ENCODE measurements around the gene ARSI.

ARSI gene

DNA sequence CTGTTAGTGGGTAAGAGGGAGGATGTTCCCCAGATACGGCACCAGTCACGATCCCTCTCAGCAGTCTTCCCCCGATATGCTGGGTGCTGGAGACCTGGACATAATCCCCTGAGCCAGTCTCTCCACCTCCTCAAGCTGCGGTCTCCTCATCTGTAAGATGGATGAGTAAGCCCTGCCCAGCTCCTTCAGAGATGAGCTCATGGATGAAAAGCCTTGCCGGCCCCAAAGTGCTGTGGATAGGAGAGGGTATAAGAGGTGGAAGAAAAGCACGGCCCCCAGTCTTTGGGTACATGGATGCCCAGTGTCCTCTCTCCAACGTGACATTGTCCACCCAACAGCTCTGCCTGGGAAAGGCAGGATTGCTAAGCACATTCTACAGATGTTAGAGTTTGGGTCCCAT is 17.6 kb downstream of the ARSI start:
- H3K4me3 Mint-ChIP-seq, result no peak overlapping the region
- DNase-seq (no peak), ATAC-seq (replicated peaks) (no peak)
- H3K36me3 Mint-ChIP-seq, result no peaks in the 10 kb centered on the region
- H3K4me1 Mint-ChIP-seq, result no peaks in the 10 kb centered on the region
- peaks cover 6 to 17% of the 10 kb centered on the region in 2 donors for H3K27me3 Mint-ChIP-seq
- H3K27ac Mint-ChIP-seq, result no peak overlapping the region
- H3K9me3 Mint-ChIP-seq, result no peaks in the 10 kb centered on the region

DNA sequence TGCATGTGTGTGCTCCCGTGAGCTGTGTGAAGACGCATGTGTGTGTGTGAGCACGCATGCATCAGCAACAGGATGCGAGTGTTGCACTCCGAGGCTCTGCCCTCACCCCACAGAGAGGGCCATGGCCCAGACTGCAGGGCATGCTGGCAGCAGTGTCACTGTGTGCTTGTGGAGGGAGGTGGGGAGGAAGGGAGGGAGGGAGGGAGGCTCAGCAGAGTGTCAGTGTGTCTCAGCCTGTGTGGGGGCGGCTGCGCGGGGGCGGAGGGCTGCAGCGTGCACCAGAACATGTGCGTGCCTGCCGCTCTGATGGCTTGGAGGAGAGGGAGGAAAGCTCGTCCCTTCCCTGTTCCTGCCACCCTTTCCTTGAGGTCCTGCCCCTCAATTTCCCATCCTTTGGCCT is 18.4 kb downstream of the ARSI start:
- Mint-ChIP-seq H3K36me3 (no peaks in the 10 kb centered on the region), H3K4me3 (no peak overlapping the region), H3K27ac (no peak overlapping the region), H3K27me3 (peaks cover 3 to 21% of the 10 kb centered on the region in 2 donors), H3K4me1 (no peaks in the 10 kb centered on the region), H3K9me3 (no peaks in the 10 kb centered on the region)
- ATAC-seq (replicated peaks) (no peak), DNase-seq (no peak)

DNA sequence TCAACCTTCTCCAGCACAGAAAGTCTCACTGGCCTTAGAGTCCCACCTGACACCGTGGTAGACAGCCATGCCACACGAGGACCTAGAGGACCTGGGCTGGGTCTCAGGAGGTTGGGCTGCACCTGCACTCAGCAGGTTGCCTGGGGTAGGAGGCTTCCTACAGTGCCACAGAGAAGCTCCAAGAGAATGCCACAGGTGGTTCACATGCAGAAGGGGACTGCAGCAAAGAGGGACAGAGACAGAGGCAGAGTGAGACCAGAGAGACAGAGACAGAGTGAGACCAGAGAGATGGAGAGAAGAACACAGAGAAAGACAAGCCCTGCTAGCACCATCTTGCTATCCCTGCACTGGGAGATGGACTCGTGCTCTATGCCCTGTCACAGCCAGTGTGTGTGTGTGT is 18.8 kb downstream of the ARSI start:
- no peak for DNase-seq
- Mint-ChIP-seq H3K9me3 (no peaks in the 10 kb centered on the region), H3K4me3 (no peak overlapping the region), H3K36me3 (no peaks in the 10 kb centered on the region), H3K4me1 (no peaks in the 10 kb centered on the region), H3K27ac (no peak overlapping the region), H3K27me3 (peaks cover 5 to 23% of the 10 kb centered on the region in 2 donors)
- ATAC-seq (replicated peaks), result no peak

DNA sequence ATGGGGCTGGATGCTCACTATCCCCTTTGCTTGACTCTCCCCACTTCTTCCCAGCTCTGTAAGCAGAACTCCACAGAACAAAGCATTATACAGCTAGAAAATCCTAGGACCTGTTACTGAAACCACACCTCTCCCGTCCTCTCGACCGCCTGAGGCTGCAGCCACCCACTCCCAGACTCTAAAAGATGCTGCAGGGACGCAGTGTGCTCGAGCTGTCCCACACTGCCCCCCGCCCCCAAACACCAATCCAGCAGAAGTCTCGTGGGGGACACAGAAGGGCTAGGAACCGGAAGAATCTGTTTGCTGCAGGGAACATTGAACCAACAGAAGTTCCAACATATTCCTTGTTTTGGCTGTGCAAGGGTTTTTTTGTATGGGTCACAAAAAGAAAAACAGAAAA is 20.7 kb downstream of the ARSI start:
- no peaks in the 10 kb centered on the region for H3K9me3 Mint-ChIP-seq
- H3K27ac Mint-ChIP-seq, result no peak overlapping the region
- no peak overlapping the region for H3K4me3 Mint-ChIP-seq
- H3K4me1 Mint-ChIP-seq, result peaks cover 0 to 2% of the 10 kb centered on the region in 2 donors
- DNase-seq (no peak), ATAC-seq (replicated peaks) (no peak)
- H3K36me3 Mint-ChIP-seq, result no peaks in the 10 kb centered on the region
- peaks cover 5 to 32% of the 10 kb centered on the region in 2 donors for H3K27me3 Mint-ChIP-seq

DNA sequence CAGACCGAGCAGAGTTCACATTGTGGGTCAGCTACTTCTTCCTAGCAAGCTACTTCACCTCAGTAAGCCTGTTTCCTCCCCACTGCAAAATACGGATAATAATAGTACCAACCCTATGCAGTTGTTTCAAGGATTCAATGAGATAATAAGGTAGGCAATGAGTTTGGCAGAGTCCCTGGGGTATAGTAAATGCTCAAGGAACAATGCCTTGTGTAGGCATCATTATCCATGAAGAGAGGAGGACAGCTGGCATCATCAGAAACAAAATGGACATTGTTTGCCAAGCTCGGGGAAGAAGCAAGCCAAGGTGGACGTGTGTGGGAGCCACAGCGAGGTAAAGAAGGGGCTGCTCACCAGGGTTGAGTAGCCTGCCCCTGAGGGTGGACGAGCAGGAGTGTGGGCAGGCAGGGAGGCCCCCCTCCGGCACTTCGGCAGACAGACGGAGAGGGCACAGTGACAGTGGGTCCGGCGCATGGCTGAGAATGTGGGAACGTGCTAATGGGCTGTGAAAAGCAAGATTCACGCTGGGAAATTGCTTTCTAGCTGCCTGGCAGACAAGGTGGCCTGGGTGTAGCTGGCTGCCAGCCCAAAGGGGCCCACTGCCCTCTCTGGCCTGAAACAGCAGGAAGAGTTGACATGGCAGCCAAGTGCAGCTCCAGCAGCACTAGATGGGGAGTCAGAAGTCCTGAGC is 23.2 kb downstream of the ARSI start:
- Mint-ChIP-seq H3K4me3 (no peak overlapping the region), H3K27ac (no peak overlapping the region), H3K9me3 (no peaks in the 10 kb centered on the region), H3K36me3 (no peaks in the 10 kb centered on the region), H3K4me1 (peaks cover 0 to 2% of the 10 kb centered on the region in 2 donors), H3K27me3 (peaks cover 5 to 29% of the 10 kb centered on the region in 2 donors)
- ATAC-seq (replicated peaks), result no peak
- no peak for DNase-seq

DNA sequence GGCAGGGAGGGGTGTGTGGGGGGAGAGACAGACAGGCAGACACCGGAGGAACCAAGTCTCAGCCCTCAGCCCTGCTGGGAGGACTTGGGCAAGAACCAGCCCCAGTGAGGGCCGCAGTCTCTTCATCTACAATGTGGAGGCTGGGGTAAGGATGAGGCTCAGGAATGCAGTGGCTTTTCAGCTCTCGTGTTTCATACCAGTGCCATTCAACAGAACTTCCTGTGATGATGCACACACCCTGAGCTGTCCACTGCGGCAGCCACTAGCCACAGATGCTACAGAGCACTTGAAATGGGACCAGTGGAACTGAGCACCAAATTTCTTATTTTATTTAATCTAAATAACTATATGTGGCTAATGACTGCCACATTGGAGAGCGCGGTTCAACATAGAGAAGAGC is 23.8 kb downstream of the ARSI start:
- Mint-ChIP-seq H3K4me3 (no peak overlapping the region), H3K27ac (no peak overlapping the region), H3K9me3 (no peaks in the 10 kb centered on the region), H3K36me3 (no peaks in the 10 kb centered on the region), H3K27me3 (peaks cover 5 to 28% of the 10 kb centered on the region in 2 donors), H3K4me1 (peaks cover 0 to 2% of the 10 kb centered on the region in 2 donors)
- DNase-seq (no peak), ATAC-seq (replicated peaks) (no peak)

DNA sequence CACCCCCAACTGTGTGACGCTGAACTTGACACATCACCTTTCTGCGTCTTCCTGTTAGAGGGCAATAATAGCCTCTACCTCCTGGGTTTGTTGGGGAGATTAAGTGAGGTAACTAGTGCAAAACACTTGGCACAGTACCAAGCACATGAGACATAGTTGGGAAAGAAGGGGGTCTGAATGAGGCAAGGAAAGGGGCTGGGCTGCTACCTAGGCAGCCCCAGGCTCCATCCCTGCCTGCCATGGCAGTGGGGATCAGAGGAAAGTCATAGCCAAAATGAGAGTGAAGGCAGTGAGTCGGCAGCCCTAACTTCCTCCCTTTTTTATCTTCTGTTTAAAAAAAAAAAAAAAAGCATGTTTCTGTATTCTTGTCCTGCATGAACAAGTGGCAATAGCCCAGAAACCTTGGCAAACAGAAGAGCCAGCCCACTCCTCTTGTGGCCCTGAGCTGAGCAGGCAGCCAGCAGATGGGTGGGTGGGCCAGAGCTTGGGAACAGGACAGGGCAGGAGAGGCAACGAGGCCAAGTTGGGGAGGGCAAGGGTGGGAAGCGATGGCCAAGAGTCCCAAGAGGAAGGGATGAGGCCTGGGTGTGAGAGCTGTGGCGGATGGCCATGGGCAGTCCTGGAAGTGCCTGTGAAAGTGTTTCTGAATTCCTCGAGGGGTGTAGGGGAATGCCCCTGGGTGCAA is 24.5 kb downstream of the ARSI start:
- H3K27me3 Mint-ChIP-seq, result peaks cover 5 to 26% of the 10 kb centered on the region in 2 donors
- ATAC-seq (replicated peaks) (no peak), DNase-seq (no peak)
- H3K9me3 Mint-ChIP-seq, result no peaks in the 10 kb centered on the region
- peaks cover 0 to 2% of the 10 kb centered on the region in 2 donors for H3K4me1 Mint-ChIP-seq
- no peak overlapping the region for H3K27ac Mint-ChIP-seq
- no peak overlapping the region for H3K4me3 Mint-ChIP-seq
- no peaks in the 10 kb centered on the region for H3K36me3 Mint-ChIP-seq

DNA sequence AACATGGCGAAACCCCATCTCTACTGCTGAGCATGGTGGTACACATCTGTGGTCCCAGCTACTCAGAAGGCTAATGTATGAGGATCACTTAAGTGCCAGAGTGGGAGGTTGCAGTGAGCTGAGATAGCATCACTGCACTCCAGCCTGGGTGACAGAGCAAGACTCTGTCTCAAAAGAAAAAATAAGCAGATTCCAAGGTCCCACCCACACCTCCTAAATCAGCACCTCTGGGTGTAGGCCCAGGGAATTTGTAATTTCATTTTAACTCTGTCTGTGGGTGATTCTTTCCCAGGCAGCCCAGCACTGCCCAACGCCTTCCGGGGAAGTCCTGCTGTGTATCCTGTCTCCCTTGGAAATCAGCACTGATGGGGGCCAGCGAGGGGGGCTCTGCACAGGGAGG is 25.7 kb downstream of the ARSI start:
- ATAC-seq (replicated peaks) (no peak), DNase-seq (no peak)
- H3K9me3 Mint-ChIP-seq, result no peaks in the 10 kb centered on the region
- H3K27me3 Mint-ChIP-seq, result peaks cover 12 to 30% of the 10 kb centered on the region in 2 donors
- no peak overlapping the region for H3K4me3 Mint-ChIP-seq
- H3K36me3 Mint-ChIP-seq, result no peaks in the 10 kb centered on the region
- peaks cover 0 to 2% of the 10 kb centered on the region in 2 donors for H3K4me1 Mint-ChIP-seq
- H3K27ac Mint-ChIP-seq, result no peak overlapping the region

DNA sequence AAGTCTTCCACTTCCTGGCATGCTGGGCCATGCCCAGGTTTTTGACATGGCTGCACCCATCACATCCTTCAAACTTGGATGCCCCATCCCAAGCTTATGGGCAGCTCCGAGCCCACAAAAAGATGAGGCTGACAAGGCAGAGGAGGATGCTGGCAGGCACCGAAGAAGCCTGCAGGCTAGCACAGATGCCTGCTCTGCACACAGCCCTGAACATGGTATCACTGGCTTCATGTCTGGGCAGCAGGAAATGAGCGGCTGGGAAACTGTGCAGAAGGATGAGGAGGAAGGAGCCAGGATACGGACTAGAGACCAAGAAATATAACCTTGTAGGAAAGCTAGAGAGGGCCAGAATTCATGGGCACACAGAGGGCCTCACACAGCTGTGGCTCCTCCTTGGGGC is 27.9 kb downstream of the ARSI start:
- DNase-seq (no peak), ATAC-seq (replicated peaks) (no peak)
- Mint-ChIP-seq H3K27ac (no peak overlapping the region), H3K4me1 (peaks cover 0 to 2% of the 10 kb centered on the region in 2 donors), H3K4me3 (no peak overlapping the region), H3K36me3 (no peaks in the 10 kb centered on the region), H3K27me3 (peaks cover 17 to 18% of the 10 kb centered on the region in 2 donors), H3K9me3 (no peaks in the 10 kb centered on the region)

DNA sequence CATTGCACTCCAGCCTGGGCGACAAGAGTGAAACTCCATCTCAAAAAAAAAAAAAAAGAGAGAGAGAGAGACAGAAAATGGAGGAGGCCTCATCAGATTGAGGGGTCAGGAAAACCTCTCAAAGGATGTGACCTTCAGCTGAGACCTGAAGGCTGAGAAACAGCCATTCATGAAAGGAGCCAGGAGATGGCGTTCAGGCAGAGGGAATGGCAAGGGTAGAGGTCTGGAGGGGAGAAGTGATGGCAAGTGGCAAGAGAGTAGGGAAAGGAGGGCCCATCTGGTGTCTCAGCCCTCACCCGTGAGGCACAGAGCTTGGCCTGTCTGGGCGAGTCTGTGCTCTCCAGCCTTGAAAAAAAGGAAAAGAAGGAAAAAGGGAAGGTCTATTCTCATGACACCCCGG is 30.2 kb downstream of the ARSI start:
- H3K4me1 Mint-ChIP-seq, result no peaks in the 10 kb centered on the region
- peak; percentile 63 to 69 for ATAC-seq (replicated peaks)
- no peak overlapping the region for H3K27ac Mint-ChIP-seq
- no peaks in the 10 kb centered on the region for H3K36me3 Mint-ChIP-seq
- no peak for DNase-seq
- H3K9me3 Mint-ChIP-seq, result no peaks in the 10 kb centered on the region
- H3K4me3 Mint-ChIP-seq, result no peak overlapping the region
- peaks cover 4 to 12% of the 10 kb centered on the region in 2 donors for H3K27me3 Mint-ChIP-seq

DNA sequence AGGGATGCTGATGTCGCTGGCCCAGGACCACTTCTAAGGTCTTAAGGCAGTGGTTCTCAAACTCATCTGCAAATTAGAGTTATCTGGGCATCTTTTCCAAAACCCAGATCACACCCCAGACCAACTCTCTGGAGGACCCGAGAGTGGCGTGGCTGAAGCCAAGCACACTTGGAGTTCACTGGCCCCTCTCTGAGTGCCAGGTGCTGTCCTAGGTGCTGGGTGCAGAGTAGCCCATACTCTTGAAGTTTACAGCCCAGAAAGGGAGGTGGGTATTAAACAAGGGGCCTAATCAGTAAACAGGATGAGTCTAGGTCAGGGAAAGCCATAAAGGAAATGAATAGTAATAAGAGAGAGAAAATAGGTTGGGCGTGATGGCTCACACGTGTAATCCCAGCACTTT is 30.8 kb downstream of the ARSI start:
- no peak overlapping the region for H3K4me3 Mint-ChIP-seq
- peaks cover 4 to 12% of the 10 kb centered on the region in 2 donors for H3K27me3 Mint-ChIP-seq
- H3K27ac Mint-ChIP-seq, result no peak overlapping the region
- H3K36me3 Mint-ChIP-seq, result no peaks in the 10 kb centered on the region
- H3K9me3 Mint-ChIP-seq, result no peaks in the 10 kb centered on the region
- DNase-seq (no peak), ATAC-seq (replicated peaks) (no peak)
- H3K4me1 Mint-ChIP-seq, result no peaks in the 10 kb centered on the region

DNA sequence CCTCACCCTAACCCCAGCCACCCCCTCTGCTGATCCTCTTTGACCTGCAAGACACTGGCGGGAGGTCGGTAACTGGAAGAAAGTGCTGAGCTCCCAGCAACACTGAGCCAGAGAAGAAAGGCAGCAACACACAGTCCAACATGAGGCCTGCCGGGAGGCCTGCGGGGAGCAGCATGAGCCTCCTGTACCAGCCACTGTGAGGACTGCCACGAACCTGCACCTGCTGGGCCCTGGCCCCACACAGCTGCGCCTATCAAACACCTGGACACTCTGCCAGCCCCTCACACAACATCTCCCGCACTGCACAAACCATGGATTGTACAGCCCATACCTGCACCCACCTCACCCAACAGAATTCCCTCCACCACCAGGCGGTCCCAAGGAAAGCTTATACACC is 31.4 kb downstream of the ARSI start:
- H3K27ac Mint-ChIP-seq, result no peak overlapping the region
- DNase-seq, result no peak
- H3K36me3 Mint-ChIP-seq, result no peaks in the 10 kb centered on the region
- no peak for ATAC-seq (replicated peaks)
- H3K27me3 Mint-ChIP-seq, result peaks cover 4 to 12% of the 10 kb centered on the region in 2 donors
- H3K4me3 Mint-ChIP-seq, result no peak overlapping the region
- no peaks in the 10 kb centered on the region for H3K4me1 Mint-ChIP-seq
- H3K9me3 Mint-ChIP-seq, result no peaks in the 10 kb centered on the region

DNA sequence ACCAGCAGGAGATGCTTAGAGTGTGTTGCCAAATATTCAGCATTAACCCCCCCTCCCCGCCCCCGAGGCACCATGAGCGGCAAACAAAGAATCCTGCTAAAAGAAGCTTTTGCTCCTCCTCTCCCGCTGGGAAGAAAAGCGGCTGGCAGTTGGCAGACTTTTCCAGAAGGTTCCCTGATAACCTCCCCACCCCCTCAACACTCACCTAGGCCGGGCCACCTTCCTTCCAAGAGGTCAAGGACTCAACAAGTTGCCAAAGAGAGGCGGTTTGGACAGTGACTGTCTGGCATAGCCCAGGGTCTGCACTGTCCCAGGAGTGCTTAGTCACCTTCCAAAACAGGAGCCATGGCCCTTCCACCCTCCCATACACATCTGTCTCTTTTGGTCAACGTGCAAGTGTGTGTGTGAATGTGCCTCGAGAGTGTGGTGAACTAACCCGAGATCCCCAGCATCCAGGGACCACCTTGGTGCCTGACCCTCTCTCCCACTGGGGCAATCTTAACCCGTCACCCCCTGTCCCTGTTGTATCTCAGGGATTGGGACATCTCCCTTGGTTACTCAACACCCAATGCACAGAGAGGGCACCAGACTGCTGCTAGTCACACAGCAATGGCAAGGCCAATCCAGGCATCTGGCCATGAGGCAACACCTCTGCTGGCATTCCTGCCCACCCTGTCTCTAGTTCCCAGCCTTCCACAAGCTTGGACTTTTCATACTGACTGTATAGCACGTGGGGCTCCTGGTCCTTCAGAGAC is 32.0 kb downstream of the ARSI start:
- Mint-ChIP-seq H3K27me3 (peaks cover 4 to 12% of the 10 kb centered on the region in 2 donors), H3K36me3 (no peaks in the 10 kb centered on the region), H3K4me3 (no peak overlapping the region), H3K4me1 (no peaks in the 10 kb centered on the region), H3K27ac (no peak overlapping the region), H3K9me3 (no peaks in the 10 kb centered on the region)
- DNase-seq (no peak), ATAC-seq (replicated peaks) (no peak)

DNA sequence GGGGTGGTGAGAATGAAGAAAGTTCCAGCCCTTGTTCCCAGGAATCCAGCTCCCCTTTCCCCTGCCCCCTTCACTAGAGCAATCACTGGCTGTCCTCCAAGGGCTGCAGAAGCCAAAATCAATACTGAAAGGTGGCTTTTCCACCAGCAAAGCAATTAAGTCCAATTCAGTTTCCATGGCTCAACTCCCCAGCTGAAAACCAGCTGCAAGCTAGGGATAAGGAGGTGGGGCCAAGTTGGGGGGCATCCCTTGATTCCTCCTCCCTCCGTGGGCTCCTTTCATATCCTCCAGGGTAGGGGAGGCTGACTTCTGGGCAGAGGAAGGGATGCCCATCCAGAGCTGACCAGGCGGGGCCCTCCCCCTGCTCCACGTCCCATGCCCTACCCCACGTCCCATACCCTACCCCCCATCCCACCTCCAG is 35.8 kb downstream of the ARSI start:
- DNase-seq, result no peak
- H3K4me1 Mint-ChIP-seq, result no peaks in the 10 kb centered on the region
- no peak for ATAC-seq (replicated peaks)
- no peaks in the 10 kb centered on the region for H3K36me3 Mint-ChIP-seq
- peaks cover 0 to 3% of the 10 kb centered on the region in 2 donors for H3K27me3 Mint-ChIP-seq
- H3K27ac Mint-ChIP-seq, result no peak overlapping the region
- H3K9me3 Mint-ChIP-seq, result no peaks in the 10 kb centered on the region
- no peak overlapping the region for H3K4me3 Mint-ChIP-seq

Data from stimulated activated naive B cell treated with anti-CD40 and anti-IgM and Interleukin-4, amounts not matched to agents 10 μg/mL and 1 μg/mL and 100 μg/mL, for 72 hours (primary cell).